ENCODE data around the gene RIPOR3. TPM values are rescaled to one million over a fixed set of nuclear protein-coding genes. Genes with fewer than 3 reads are reported as not detected.

RIPOR3 gene
- total and polyA plus RNA-seq, 11 donors = 2.4 to 20.7 (median 4.9) TPM

DNA sequence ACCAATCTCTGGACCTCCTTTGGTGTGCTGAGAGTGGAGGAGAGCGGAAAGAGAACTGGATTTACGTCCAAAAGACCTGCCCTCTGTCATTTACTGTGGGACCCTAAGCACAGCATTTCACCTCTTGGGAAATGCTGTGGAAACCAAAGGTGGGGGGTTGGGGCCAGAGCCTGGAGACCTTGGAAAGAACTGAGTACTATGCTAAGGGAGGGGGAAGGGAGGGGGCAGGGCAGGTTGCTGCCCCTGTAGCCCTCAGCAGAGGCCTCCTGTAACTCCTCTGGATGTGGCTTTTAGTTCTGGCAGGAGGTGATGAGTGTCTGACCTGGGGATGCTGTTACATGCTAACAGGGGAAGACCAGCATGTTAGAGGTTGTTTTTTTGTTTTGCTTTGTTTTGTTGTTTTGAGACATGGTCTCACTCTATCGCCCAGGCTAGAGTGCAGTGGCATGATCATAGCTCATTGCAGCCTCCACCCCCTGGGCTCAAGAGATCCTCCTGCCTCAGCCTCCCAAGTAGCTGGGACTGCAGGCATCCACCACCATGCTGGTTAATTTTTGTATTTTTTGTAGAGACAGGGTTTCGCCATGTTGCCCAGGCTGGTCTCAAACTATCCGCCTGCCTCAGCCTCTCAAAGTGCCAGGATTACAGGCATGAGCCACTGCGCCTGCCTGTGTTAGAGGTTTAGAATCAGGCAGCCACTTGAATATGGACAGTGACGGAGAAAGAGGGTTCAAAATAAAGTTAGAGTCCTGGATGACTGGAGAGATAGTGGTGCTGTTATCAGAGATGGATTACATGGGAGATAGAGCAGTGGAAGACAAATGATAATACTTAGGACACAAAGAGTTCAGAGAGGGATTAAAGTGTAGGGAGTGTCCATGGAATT is 21.7 kb upstream of the RIPOR3 start:
- ATAC-seq (no peak), DNase-seq (no peak)
- 85 to 95% (median 87%) methylated on average over 7 of the region's 7 CpGs for WGBS, 4 donors
- Histone ChIP-seq H3K9me3 (no peaks in the 10 kb centered on the region), H3K4me3 (no peak overlapping the region), H3K27ac (no peak overlapping the region), H3K27me3 (no peaks in the 10 kb centered on the region), H3K4me1 (peaks cover 0 to 7% (median 0%) of the 10 kb centered on the region in 12 donors), H3K36me3 (no peaks in the 10 kb centered on the region)
- no peak for TF ChIP-seq POLR2A (IDR thresholded peaks at IDR 0.05)
- TF ChIP-seq, protein P1, sequence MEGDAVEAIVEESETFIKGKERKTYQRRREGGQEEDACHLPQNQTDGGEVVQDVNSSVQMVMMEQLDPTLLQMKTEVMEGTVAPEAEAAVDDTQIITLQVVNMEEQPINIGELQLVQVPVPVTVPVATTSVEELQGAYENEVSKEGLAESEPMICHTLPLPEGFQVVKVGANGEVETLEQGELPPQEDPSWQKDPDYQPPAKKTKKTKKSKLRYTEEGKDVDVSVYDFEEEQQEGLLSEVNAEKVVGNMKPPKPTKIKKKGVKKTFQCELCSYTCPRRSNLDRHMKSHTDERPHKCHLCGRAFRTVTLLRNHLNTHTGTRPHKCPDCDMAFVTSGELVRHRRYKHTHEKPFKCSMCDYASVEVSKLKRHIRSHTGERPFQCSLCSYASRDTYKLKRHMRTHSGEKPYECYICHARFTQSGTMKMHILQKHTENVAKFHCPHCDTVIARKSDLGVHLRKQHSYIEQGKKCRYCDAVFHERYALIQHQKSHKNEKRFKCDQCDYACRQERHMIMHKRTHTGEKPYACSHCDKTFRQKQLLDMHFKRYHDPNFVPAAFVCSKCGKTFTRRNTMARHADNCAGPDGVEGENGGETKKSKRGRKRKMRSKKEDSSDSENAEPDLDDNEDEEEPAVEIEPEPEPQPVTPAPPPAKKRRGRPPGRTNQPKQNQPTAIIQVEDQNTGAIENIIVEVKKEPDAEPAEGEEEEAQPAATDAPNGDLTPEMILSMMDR (IDR thresholded peaks at IDR 0.05) = no peak
- intact Hi-C loops (cut with DNase I) = loop anchor here in 5 of 10 donors (5.0 to 10.0 kb wide), 5 partner anchors 48 to 88 kb away; no protein-coding TSS in a partner anchor

DNA sequence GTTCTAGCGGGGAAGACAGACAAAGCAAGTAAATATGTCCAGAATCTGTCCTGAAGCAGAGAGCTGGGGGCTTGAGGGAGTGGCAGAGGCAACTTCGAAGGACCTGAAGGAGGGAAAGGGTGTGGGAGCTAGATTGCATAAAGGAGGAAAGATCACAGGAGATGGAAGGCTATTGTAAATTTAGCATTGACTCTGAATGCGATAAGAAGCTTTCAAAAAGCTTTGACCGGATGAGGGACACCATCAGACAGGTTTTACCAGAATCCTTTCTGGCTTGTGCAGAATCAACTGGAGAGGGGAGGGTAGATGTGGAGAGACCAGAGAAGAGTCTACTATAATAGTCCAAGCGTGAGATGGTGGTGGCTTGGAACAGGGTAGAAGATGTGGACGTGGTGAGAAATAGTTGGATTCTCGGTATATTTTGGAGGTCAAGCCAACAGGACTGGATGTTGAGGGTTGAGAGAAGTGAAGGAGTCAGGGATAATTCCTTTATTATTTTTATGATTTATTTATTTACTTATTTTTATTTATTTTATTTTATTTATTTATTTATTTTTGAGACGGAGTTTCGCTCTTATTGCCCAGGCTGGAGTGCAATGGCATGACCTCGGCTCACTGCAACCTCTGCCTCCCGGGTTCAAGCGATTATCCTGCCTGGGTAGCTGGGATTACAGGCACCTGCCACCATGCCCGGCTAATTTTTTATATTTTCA is 19.9 kb upstream of the RIPOR3 start:
- Histone ChIP-seq H3K4me3 (no peak overlapping the region), H3K27ac (no peak overlapping the region), H3K36me3 (no peaks in the 10 kb centered on the region), H3K4me1 (peaks cover 0 to 4% (median 0%) of the 10 kb centered on the region in 12 donors), H3K27me3 (no peaks in the 10 kb centered on the region), H3K9me3 (no peaks in the 10 kb centered on the region)
- intact Hi-C loops (cut with DNase I) = loop anchor here in 5 of 10 donors (5.0 to 10.0 kb wide), 5 partner anchors 46 to 86 kb away; no protein-coding TSS in a partner anchor
- ATAC-seq (no peak), DNase-seq (no peak)
- WGBS, 4 donors = 93 to 96% (median 94%) methylated on average over 13 of the region's 13 CpGs
- TF ChIP-seq, protein P1 (IDR thresholded peaks at IDR 0.05) = no peak
- TF ChIP-seq POLR2A (IDR thresholded peaks at IDR 0.05) = no peak

DNA sequence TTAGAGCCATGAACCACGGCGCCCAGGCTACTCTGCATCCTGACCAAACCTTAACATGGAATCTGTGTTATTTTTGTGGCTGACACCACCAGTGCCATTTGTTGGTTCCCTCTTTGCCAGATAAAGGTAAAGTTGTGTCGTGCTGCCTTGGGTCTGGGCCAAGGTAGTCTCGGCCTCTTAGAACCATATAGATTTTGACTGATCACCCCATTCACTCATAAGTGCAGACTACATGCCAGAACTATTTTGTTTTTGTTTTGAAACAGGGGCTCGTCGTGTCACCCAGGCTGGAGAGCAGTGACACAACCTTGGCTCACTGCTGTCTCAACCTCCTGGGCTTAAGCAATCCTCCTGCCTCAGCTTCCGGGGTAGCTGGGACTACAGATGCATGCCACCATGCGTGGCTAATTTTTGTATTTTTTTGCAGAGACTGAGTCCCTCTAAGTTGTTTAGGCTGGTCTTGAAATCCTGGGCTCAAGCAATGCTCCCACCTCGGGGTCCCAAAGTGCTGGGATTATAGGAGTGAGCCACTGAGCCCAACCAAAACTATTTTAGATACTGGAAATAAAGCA is 19.2 kb upstream of the RIPOR3 start:
- H3K27me3 ChIP-seq = no peaks in the 10 kb centered on the region
- peaks cover 0 to 4% (median 0%) of the 10 kb centered on the region in 12 donors for H3K4me1 ChIP-seq
- DNase-seq (no peak), ATAC-seq (no peak)
- H3K4me3 ChIP-seq = no peak overlapping the region
- no peaks in the 10 kb centered on the region for H3K36me3 ChIP-seq
- no peak overlapping the region for H3K27ac ChIP-seq
- TF ChIP-seq, protein P1 (IDR thresholded peaks at IDR 0.05) = no peak
- no peak for TF ChIP-seq POLR2A (IDR thresholded peaks at IDR 0.05)
- 68 to 79% (median 72%) methylated on average over 9 of the region's 9 CpGs for WGBS, 4 donors
- intact Hi-C loops (cut with DNase I) = loop anchor here in 5 of 10 donors (5.0 to 10.0 kb wide), 5 partner anchors 46 to 86 kb away; no protein-coding TSS in a partner anchor
- H3K9me3 ChIP-seq = no peaks in the 10 kb centered on the region

DNA sequence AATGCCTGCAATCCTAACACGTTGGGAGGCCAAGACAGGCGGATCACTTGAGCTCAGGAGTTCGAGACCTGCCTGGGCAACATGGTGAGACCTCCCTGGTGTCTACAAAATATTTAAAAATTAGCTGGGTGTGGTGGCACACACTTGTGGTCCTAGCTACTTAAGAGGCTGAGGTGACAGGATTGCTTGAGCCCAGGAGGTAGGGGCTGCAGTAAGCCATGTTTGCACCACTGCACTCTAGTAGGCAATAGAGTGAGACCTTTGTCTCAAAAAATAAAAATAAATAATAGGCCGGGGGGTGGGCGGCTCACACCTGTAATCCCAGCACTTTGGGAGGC is 18.3 kb upstream of the RIPOR3 start:
- TF ChIP-seq, protein P1 (IDR thresholded peaks at IDR 0.05) = no peak
- no peak for TF ChIP-seq POLR2A (IDR thresholded peaks at IDR 0.05)
- H3K27ac ChIP-seq = no peak overlapping the region
- H3K36me3 ChIP-seq = no peaks in the 10 kb centered on the region
- no peak for ATAC-seq
- no peak overlapping the region for H3K4me3 ChIP-seq
- DNase-seq = no peak
- intact Hi-C loops (cut with DNase I) = no loop called here
- H3K4me1 ChIP-seq = peaks cover 0 to 4% (median 0%) of the 10 kb centered on the region in 12 donors
- 60 to 75% (median 70%) methylated on average over 5 of the region's 5 CpGs for WGBS, 4 donors
- H3K9me3 ChIP-seq = no peaks in the 10 kb centered on the region
- no peaks in the 10 kb centered on the region for H3K27me3 ChIP-seq
